ENCODE data around the gene PTPRG.
A peak's percentile ranks its signal among the peaks of the same experiment; 100 is the strongest.

The PTPRG gene

GRCh38 chr3:62261736-62262135 is 700.4 kb downstream of the PTPRG start:
- no peak for DNase-seq

- DNase-seq: no peak
These were observed 704.2 kb downstream of the PTPRG start for GRCh38 chr3:62265528-62265927.

GRCh38 chr3:62266668-62267283 is 705.4 kb downstream of the PTPRG start:
- DNase-seq: no peak

GRCh38 chr3:62276658-62277180 is 715.3 kb downstream of the PTPRG start:
- DNase-seq: no peak

GRCh38 chr3:62277450-62277849 is 716.1 kb downstream of the PTPRG start:
- no peak for DNase-seq

- DNase-seq: no peak
These were observed 716.6 kb downstream of the PTPRG start for GRCh38 chr3:62277986-62278385.

GRCh38 chr3:62281726-62282125 is 720.4 kb downstream of the PTPRG start:
- DNase-seq: no peak

- DNase-seq: no peak
These were observed 723.1 kb downstream of the PTPRG start for GRCh38 chr3:62284442-62284841.

- DNase-seq: no peak
These were observed 726.1 kb downstream of the PTPRG start for GRCh38 chr3:62287392-62287927.

- no peak for DNase-seq
These were observed 728.6 kb downstream of the PTPRG start for GRCh38 chr3:62289922-62290321.

GRCh38 chr3:62293051-62293780 is 731.8 kb downstream of the PTPRG start:
- no peak for DNase-seq

GRCh38 chr3:62295571-62295970 is 734.2 kb downstream of the PTPRG start:
- no peak for DNase-seq

- no peak for DNase-seq
These were observed 739.2 kb downstream of the PTPRG start for GRCh38 chr3:62300617-62301016.

- DNase-seq: no peak
These were observed 750.8 kb downstream of the PTPRG start for GRCh38 chr3:62312201-62312600.

- no peak for DNase-seq
These were observed 755.2 kb downstream of the PTPRG start for GRCh38 chr3:62316525-62316924.

GRCh38 chr3:62318365-62318751 is 757.0 kb downstream of the PTPRG start:
- no peak for DNase-seq

GRCh38 chr3:62318752-62319569 is 757.6 kb downstream of the PTPRG start:
- DNase-seq: peak; percentile 77

- no peak for DNase-seq
These were observed 758.3 kb downstream of the PTPRG start for GRCh38 chr3:62319570-62320243.

GRCh38 chr3:62323241-62323640 is 761.9 kb downstream of the PTPRG start:
- no peak for DNase-seq

- no peak for DNase-seq
These were observed 764.5 kb downstream of the PTPRG start for GRCh38 chr3:62325896-62326295.

- no peak for DNase-seq
These were observed 768.6 kb downstream of the PTPRG start for GRCh38 chr3:62329971-62330370.

- DNase-seq: no peak
These were observed 770.6 kb downstream of the PTPRG start for GRCh38 chr3:62332017-62332416.

GRCh38 chr3:62332835-62333244 is 771.5 kb downstream of the PTPRG start:
- DNase-seq: no peak

All from NCI-H1436 (cell line).